ENCODE data around the gene DDX60. TPM values are rescaled to one million over a fixed set of nuclear protein-coding genes. Genes with fewer than 3 reads are reported as not detected.

The DDX60 gene
- total and polyA plus RNA-seq, 10 of the 15 experiments (the other 5 are each of a cell fraction or from before 2014, with no cell fraction given) = 2.7 to 28.4 (median 6.3) TPM

DNA sequence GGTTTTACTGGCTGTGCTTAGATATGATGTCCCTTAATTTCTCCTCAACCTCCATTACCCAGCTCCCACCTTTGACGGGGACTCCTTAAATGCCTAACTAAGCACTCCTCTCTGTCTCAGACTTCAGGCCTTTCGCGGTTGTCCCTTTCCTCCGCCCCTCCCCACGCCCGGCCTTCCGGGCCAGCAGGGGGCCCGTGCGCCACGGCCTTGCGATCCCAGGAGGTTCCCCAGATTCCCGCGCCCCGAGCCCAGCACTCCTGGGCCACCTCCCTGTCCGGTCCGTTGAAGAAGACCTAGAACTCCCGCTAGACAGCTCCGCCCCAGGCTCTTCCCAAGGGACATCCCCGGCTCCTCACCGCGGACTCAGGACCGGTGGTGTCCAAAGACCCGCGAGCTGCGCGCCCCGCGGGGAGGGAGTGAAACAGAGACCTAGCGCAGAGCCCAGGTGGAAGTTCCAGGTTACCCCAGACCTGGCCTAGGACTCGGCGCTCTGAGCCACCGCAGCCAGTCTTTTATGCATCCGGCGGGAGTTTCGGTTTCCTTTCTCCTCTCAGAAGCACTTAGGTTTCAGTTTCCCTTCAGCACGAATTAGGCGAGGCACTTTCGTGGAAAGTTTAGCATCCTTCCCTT is at the start of gene DDX60 (continued):
- TF ChIP-seq, protein P1, sequence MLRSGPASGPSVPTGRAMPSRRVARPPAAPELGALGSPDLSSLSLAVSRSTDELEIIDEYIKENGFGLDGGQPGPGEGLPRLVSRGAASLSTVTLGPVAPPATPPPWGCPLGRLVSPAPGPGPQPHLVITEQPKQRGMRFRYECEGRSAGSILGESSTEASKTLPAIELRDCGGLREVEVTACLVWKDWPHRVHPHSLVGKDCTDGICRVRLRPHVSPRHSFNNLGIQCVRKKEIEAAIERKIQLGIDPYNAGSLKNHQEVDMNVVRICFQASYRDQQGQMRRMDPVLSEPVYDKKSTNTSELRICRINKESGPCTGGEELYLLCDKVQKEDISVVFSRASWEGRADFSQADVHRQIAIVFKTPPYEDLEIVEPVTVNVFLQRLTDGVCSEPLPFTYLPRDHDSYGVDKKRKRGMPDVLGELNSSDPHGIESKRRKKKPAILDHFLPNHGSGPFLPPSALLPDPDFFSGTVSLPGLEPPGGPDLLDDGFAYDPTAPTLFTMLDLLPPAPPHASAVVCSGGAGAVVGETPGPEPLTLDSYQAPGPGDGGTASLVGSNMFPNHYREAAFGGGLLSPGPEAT (IDR thresholded peaks at IDR 0.05; ENCODE audit: low read depth) = peak; percentile 59
- no peak for TF ChIP-seq CEBPB (IDR thresholded peaks at IDR 0.05; ENCODE audit: borderline replicate concordance in 1 of 2, low read depth in 2 of 2, low read length in 2 of 2)
- TF ChIP-seq, protein P2, sequence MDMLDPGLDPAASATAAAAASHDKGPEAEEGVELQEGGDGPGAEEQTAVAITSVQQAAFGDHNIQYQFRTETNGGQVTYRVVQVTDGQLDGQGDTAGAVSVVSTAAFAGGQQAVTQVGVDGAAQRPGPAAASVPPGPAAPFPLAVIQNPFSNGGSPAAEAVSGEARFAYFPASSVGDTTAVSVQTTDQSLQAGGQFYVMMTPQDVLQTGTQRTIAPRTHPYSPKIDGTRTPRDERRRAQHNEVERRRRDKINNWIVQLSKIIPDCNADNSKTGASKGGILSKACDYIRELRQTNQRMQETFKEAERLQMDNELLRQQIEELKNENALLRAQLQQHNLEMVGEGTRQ (IDR thresholded peaks at IDR 0.05; ENCODE audit: borderline replicate concordance, low read depth, low read length) = no peak
- no peak for TF ChIP-seq CBX3 (IDR thresholded peaks at IDR 0.05; ENCODE audit: borderline replicate concordance, low read depth)
- TF ChIP-seq PAX5 (IDR thresholded peaks at IDR 0.05; ENCODE audit: borderline replicate concordance, low read depth, low read length) = peak; percentile 61; the same call in 1 of the 2 replicates
- TF ChIP-seq CREM (IDR thresholded peaks at IDR 0.05; ENCODE audit: low read depth) = no peak; the same call in 1 of the 2 replicates
- TF ChIP-seq MYC (IDR thresholded peaks at IDR 0.05; ENCODE audit: insufficient read depth, insufficient read length, insufficient replicate concordance, low read length, severe bottlenecking) = no peak
- no peak for TF ChIP-seq RFX5 (IDR thresholded peaks at IDR 0.05; ENCODE audit: low read depth, low read length)
- TF ChIP-seq BRCA1 (IDR thresholded peaks at IDR 0.05; ENCODE audit: low read depth, low read length) = no peak
- TF ChIP-seq NR2F1 (conservative IDR thresholded peaks at IDR 0.05) = no peak
- TF ChIP-seq CBX5 (IDR thresholded peaks at IDR 0.05; ENCODE audit: low read depth) = 0 out of 2 replicates have a peak, but pooled peaks have one; percentile 24
- TF ChIP-seq FOXM1 (IDR thresholded peaks at IDR 0.05; ENCODE audit: low read depth, low read length) = no peak
- peak; percentile 88 for TF ChIP-seq IRF4 (IDR thresholded peaks at IDR 0.05; ENCODE audit: low read depth, low read length)
- TF ChIP-seq, protein P3, sequence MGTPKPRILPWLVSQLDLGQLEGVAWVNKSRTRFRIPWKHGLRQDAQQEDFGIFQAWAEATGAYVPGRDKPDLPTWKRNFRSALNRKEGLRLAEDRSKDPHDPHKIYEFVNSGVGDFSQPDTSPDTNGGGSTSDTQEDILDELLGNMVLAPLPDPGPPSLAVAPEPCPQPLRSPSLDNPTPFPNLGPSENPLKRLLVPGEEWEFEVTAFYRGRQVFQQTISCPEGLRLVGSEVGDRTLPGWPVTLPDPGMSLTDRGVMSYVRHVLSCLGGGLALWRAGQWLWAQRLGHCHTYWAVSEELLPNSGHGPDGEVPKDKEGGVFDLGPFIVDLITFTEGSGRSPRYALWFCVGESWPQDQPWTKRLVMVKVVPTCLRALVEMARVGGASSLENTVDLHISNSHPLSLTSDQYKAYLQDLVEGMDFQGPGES (IDR thresholded peaks at IDR 0.05) = 0 out of 2 replicates have a peak, but pooled peaks have one; percentile 30
- TF ChIP-seq LARP7 (IDR thresholded peaks at IDR 0.05) = peak; percentile 58
- TF ChIP-seq, protein P4, sequence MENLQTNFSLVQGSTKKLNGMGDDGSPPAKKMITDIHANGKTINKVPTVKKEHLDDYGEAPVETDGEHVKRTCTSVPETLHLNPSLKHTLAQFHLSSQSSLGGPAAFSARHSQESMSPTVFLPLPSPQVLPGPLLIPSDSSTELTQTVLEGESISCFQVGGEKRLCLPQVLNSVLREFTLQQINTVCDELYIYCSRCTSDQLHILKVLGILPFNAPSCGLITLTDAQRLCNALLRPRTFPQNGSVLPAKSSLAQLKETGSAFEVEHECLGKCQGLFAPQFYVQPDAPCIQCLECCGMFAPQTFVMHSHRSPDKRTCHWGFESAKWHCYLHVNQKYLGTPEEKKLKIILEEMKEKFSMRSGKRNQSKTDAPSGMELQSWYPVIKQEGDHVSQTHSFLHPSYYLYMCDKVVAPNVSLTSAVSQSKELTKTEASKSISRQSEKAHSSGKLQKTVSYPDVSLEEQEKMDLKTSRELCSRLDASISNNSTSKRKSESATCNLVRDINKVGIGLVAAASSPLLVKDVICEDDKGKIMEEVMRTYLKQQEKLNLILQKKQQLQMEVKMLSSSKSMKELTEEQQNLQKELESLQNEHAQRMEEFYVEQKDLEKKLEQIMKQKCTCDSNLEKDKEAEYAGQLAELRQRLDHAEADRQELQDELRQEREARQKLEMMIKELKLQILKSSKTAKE (IDR thresholded peaks at IDR 0.05; ENCODE audit: low read depth, poor library complexity, severe bottlenecking) = peak; percentile 41
- peak; percentile 87 for TF ChIP-seq DPF2 (IDR thresholded peaks at IDR 0.05)
- TF ChIP-seq ZNF274 (IDR thresholded peaks at IDR 0.05; ENCODE audit: insufficient read depth, insufficient read length) = no peak
- TF ChIP-seq, protein P5, sequence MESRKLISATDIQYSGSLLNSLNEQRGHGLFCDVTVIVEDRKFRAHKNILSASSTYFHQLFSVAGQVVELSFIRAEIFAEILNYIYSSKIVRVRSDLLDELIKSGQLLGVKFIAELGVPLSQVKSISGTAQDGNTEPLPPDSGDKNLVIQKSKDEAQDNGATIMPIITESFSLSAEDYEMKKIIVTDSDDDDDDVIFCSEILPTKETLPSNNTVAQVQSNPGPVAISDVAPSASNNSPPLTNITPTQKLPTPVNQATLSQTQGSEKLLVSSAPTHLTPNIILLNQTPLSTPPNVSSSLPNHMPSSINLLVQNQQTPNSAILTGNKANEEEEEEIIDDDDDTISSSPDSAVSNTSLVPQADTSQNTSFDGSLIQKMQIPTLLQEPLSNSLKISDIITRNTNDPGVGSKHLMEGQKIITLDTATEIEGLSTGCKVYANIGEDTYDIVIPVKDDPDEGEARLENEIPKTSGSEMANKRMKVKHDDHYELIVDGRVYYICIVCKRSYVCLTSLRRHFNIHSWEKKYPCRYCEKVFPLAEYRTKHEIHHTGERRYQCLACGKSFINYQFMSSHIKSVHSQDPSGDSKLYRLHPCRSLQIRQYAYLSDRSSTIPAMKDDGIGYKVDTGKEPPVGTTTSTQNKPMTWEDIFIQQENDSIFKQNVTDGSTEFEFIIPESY (IDR thresholded peaks at IDR 0.05) = no peak; the same call in 1 of the 2 replicates
- 0 out of 2 replicates have a peak, but pooled peaks have one; percentile 26 for TF ChIP-seq CREB1 (IDR thresholded peaks at IDR 0.05; ENCODE audit: low read depth)
- TF ChIP-seq YBX1 (IDR thresholded peaks at IDR 0.05) = no peak
- TF ChIP-seq ATF7 (IDR thresholded peaks at IDR 0.05; ENCODE audit: low read depth) = no peak
- TF ChIP-seq SREBF2 (IDR thresholded peaks at IDR 0.05; ENCODE audit: low read length) = no peak
